WTC11 (cell line): ENCODE results near the gene C10orf95. TPM values are rescaled to one million over a fixed set of nuclear protein-coding genes. Genes with fewer than 3 reads are reported as not detected.
A peak's percentile ranks its signal among the peaks of the same experiment; 100 is the strongest.

Experiments used
- ATAC-seq: fragments of 200-7000 bp; cut with Tn5 transposase; 2 replicates; pipeline ENCODE4 v1.10.0; 2021; ENCODE audit warnings: mild to moderate bottlenecking, moderate library complexity
- CTCF ChIA-PET: fragments of 300-600 bp; sonication (Branson Sonifier 250); formaldehyde crosslinking; loops from one replicate; lab custom pipeline; 2021; ENCODE audit warnings: antibody characterized with exemption; lab: Charles Lee
- POLR2A ChIA-PET: fragments of 350-600 bp; sonication (Branson Sonifier 250); formaldehyde crosslinking; loops from one replicate; lab custom pipeline; 2021; ENCODE audit warnings: antibody characterized with exemption; lab: Charles Lee
- DNase-seq: peaks from one replicate; pipeline ENCODE4 v3.0.0; 2021; ENCODE audit warnings: low spot score
- H3K27ac Mint-ChIP-seq: 2 replicates; pipeline ENCODE4 v1.8.0; 2021; ENCODE audit warnings: mixed read lengths
- H3K27me3 Mint-ChIP-seq: 2 replicates; pipeline ENCODE4 v1.8.0; 2021; ENCODE audit warnings: low read depth, mild to moderate bottlenecking, moderate library complexity, mixed read lengths
- H3K36me3 Mint-ChIP-seq: 2 replicates; pipeline ENCODE4 v1.8.0; 2021; ENCODE audit warnings: mixed read lengths
- H3K4me1 Mint-ChIP-seq: 2 replicates; pipeline ENCODE4 v1.8.0; 2022; ENCODE audit warnings: mixed read lengths
- H3K4me3 Mint-ChIP-seq: 2 replicates; pipeline ENCODE4 v1.8.0; 2021; ENCODE audit warnings: mild to moderate bottlenecking, moderate library complexity, mixed read lengths
- H3K9me3 Mint-ChIP-seq: 2 replicates; pipeline ENCODE4 v1.8.0; 2021; ENCODE audit warnings: mixed read lengths
- ATF1 ChIP-seq: sonication (generic); formaldehyde crosslinking; IDR thresholded peaks from 2 replicates; pipeline ENCODE4 v1.8.1; 2023; ENCODE audit warnings: mild to moderate bottlenecking, moderate library complexity, missing genetic modification reagents
- CBFB ChIP-seq: sonication (generic); formaldehyde crosslinking; IDR thresholded peaks from 2 replicates; pipeline ENCODE4 v1.8.1; 2022; ENCODE audit warnings: mild to moderate bottlenecking, low read depth, missing genetic modification reagents
- CREB1 ChIP-seq: sonication (generic); formaldehyde crosslinking; IDR thresholded peaks from 2 replicates; pipeline ENCODE4 v1.8.0; 2023; ENCODE audit warnings: mild to moderate bottlenecking, missing genetic modification reagents
- CREM ChIP-seq: sonication (generic); formaldehyde crosslinking; IDR thresholded peaks from 2 replicates; pipeline ENCODE4 v1.8.1; 2022; ENCODE audit warnings: mild to moderate bottlenecking, missing genetic modification reagents, moderate library complexity
- SP1 ChIP-seq: sonication (generic); formaldehyde crosslinking; conservative IDR thresholded peaks from 2 replicates; pipeline ENCODE4 v1.8.1; 2022; ENCODE audit warnings: missing genetic modification reagents
- ZNF423 ChIP-seq: fragments of 250-450 bp; sonication (Bioruptor Pico); IDR thresholded peaks from 2 replicates; pipeline ENCODE4 v2.1.2; 2022; ENCODE audit warnings: mild to moderate bottlenecking, moderate library complexity
- total RNA-seq: library from RNA; stranded (reverse); gene quantifications from 3 replicates; pipeline ENCODE4 v1.2.3, GENCODE V29; 2021
- TF ChIP-seq, protein P1 (sequence below): sonication (generic); formaldehyde crosslinking; IDR thresholded peaks from 2 replicates; pipeline ENCODE4 v1.8.1; 2023; ENCODE audit warnings: mild to moderate bottlenecking, missing genetic modification reagents, moderate library complexity
- TF ChIP-seq, protein P2 (sequence below): fragments of 250-450 bp; sonication (Bioruptor Pico); IDR thresholded peaks from 2 replicates; pipeline ENCODE4 v1.9.0; 2021; ENCODE audit warnings: mild to moderate bottlenecking
- TF ChIP-seq, protein P3 (sequence below): sonication (generic); formaldehyde crosslinking; IDR thresholded peaks from 2 replicates; pipeline ENCODE4 v1.8.1; 2023; ENCODE audit warnings: mild to moderate bottlenecking, moderate library complexity, missing genetic modification reagents
- TF ChIP-seq, protein P4 (sequence below): sonication (generic); formaldehyde crosslinking; IDR thresholded peaks from 2 replicates; pipeline ENCODE4 v1.8.0; 2022; ENCODE audit warnings: mild to moderate bottlenecking, missing genetic modification reagents
- TF ChIP-seq, protein P5 (sequence below): sonication (generic); formaldehyde crosslinking; IDR thresholded peaks from 2 replicates; pipeline ENCODE4 v1.8.1; 2022; ENCODE audit warnings: mild to moderate bottlenecking, missing genetic modification reagents, moderate library complexity, borderline replicate concordance
- TF ChIP-seq, protein P6 (sequence below): sonication (generic); formaldehyde crosslinking; IDR thresholded peaks from 2 replicates; pipeline ENCODE4 v1.8.0; 2023; ENCODE audit warnings: missing genetic modification reagents, mild to moderate bottlenecking, borderline replicate concordance
- TF ChIP-seq, protein P7 (sequence below): sonication (generic); formaldehyde crosslinking; IDR thresholded peaks from 2 replicates; pipeline ENCODE4 v1.8.0; 2022; ENCODE audit warnings: missing genetic modification reagents
- TF ChIP-seq, protein P8 (sequence below): fragments of 250-450 bp; sonication (Bioruptor Pico); IDR thresholded peaks from 2 replicates; pipeline ENCODE4 v1.9.0; 2021; ENCODE audit warnings: mild to moderate bottlenecking

Gene C10orf95
- total RNA-seq, 1 experiment from 2014 or later = 0.96 TPM

DNA sequence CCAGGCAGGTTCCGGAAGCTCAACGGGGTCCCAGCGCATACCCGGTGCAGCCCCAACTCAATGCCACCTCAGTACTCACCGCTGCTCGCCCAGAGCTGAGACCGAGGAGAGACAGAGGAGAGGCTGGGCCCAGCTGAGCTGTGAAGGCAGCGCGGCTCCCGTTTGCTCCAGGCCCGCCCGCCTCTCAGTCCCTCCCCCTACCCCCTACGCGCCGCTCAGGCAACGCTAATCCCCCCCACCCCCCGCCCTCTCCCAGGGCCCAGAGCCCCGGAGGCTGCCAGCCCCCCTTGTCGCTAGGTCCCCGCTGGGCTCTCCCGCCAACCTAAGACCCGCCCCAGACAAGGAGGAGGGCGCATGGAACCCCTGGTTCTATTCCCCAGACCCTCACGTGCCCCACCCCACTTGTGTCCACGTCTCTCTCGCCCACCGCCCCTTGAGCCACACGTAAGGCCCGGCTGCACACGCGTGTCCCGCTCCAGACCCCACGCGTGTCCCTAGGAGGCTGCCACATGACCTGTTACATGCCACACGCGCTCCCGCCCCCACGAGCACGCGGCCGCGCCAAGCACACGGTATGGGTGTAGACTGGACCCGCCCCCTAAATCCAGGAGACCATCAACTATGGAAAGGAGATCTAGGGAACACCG is 32.6 kb downstream of the C10orf95 start, which contains the start of gene PSD:
PSD (minus strand) TSS at position 164 of the 647 bp plus-strand sequence. CDS start 1,747 bp downstream, outside the sequence.
- peaks cover 19% of the 10 kb centered on the region for H3K4me1 Mint-ChIP-seq
- peak within 1 kb of the TSS; percentile 98 for H3K4me3 Mint-ChIP-seq
- ATAC-seq (peak; percentile 11), DNase-seq (peak; percentile 69)
- no peaks in the 10 kb centered on the region for H3K9me3 Mint-ChIP-seq
- POLR2A ChIA-PET = interaction anchor here (0.7 to 1.1 kb wide), 3 partner anchors 20 to 44 kb away, joined by 3 to 5 read pairs (median 4); partner anchors contain the start of gene C10orf95
- CTCF ChIA-PET = interaction anchor here (0.6 to 1.4 kb wide), 9 partner anchors 13 to 188 kb away, joined by 3 to 14 read pairs (median 4); partner anchors contain the start of genes CUEDC2 and NFKB2
- peaks cover 9% of the 10 kb centered on the region; the same call in 1 of the 2 replicates for H3K36me3 Mint-ChIP-seq
- TF ChIP-seq, protein P1, sequence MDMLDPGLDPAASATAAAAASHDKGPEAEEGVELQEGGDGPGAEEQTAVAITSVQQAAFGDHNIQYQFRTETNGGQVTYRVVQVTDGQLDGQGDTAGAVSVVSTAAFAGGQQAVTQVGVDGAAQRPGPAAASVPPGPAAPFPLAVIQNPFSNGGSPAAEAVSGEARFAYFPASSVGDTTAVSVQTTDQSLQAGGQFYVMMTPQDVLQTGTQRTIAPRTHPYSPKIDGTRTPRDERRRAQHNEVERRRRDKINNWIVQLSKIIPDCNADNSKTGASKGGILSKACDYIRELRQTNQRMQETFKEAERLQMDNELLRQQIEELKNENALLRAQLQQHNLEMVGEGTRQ (CRISPR knock-in tag) = peak; percentile 50; the same call in 1 of the 2 replicates
- TF ChIP-seq, protein P2, sequence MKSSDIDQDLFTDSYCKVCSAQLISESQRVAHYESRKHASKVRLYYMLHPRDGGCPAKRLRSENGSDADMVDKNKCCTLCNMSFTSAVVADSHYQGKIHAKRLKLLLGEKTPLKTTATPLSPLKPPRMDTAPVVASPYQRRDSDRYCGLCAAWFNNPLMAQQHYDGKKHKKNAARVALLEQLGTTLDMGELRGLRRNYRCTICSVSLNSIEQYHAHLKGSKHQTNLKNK (CRISPR knock-in tag) = no peak
- peak; percentile 24; the same call in 1 of the 2 replicates for TF ChIP-seq CBFB
- TF ChIP-seq, protein P3, sequence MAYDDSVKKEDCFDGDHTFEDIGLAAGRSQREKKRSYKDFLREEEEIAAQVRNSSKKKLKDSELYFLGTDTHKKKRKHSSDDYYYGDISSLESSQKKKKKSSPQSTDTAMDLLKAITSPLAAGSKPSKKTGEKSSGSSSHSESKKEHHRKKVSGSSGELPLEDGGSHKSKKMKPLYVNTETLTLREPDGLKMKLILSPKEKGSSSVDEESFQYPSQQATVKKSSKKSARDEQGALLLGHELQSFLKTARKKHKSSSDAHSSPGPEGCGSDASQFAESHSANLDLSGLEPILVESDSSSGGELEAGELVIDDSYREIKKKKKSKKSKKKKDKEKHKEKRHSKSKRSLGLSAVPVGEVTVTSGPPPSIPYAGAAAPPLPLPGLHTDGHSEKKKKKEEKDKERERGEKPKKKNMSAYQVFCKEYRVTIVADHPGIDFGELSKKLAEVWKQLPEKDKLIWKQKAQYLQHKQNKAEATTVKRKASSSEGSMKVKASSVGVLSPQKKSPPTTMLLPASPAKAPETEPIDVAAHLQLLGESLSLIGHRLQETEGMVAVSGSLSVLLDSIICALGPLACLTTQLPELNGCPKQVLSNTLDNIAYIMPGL = no peak
- TF ChIP-seq, protein P4, sequence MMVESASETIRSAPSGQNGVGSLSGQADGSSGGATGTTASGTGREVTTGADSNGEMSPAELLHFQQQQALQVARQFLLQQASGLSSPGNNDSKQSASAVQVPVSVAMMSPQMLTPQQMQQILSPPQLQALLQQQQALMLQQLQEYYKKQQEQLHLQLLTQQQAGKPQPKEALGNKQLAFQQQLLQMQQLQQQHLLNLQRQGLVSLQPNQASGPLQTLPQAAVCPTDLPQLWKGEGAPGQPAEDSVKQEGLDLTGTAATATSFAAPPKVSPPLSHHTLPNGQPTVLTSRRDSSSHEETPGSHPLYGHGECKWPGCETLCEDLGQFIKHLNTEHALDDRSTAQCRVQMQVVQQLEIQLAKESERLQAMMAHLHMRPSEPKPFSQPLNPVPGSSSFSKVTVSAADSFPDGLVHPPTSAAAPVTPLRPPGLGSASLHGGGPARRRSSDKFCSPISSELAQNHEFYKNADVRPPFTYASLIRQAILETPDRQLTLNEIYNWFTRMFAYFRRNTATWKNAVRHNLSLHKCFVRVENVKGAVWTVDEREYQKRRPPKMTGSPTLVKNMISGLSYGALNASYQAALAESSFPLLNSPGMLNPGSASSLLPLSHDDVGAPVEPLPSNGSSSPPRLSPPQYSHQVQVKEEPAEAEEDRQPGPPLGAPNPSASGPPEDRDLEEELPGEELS = no peak
- TF ChIP-seq SP1 (CRISPR knock-in tag) = peak; percentile 42
- TF ChIP-seq, protein P5, sequence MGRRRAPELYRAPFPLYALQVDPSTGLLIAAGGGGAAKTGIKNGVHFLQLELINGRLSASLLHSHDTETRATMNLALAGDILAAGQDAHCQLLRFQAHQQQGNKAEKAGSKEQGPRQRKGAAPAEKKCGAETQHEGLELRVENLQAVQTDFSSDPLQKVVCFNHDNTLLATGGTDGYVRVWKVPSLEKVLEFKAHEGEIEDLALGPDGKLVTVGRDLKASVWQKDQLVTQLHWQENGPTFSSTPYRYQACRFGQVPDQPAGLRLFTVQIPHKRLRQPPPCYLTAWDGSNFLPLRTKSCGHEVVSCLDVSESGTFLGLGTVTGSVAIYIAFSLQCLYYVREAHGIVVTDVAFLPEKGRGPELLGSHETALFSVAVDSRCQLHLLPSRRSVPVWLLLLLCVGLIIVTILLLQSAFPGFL (CRISPR knock-in tag) = no peak
- TF ChIP-seq, protein P6, sequence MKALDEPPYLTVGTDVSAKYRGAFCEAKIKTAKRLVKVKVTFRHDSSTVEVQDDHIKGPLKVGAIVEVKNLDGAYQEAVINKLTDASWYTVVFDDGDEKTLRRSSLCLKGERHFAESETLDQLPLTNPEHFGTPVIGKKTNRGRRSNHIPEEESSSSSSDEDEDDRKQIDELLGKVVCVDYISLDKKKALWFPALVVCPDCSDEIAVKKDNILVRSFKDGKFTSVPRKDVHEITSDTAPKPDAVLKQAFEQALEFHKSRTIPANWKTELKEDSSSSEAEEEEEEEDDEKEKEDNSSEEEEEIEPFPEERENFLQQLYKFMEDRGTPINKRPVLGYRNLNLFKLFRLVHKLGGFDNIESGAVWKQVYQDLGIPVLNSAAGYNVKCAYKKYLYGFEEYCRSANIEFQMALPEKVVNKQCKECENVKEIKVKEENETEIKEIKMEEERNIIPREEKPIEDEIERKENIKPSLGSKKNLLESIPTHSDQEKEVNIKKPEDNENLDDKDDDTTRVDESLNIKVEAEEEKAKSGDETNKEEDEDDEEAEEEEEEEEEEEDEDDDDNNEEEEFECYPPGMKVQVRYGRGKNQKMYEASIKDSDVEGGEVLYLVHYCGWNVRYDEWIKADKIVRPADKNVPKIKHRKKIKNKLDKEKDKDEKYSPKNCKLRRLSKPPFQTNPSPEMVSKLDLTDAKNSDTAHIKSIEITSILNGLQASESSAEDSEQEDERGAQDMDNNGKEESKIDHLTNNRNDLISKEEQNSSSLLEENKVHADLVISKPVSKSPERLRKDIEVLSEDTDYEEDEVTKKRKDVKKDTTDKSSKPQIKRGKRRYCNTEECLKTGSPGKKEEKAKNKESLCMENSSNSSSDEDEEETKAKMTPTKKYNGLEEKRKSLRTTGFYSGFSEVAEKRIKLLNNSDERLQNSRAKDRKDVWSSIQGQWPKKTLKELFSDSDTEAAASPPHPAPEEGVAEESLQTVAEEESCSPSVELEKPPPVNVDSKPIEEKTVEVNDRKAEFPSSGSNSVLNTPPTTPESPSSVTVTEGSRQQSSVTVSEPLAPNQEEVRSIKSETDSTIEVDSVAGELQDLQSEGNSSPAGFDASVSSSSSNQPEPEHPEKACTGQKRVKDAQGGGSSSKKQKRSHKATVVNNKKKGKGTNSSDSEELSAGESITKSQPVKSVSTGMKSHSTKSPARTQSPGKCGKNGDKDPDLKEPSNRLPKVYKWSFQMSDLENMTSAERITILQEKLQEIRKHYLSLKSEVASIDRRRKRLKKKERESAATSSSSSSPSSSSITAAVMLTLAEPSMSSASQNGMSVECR (CRISPR knock-in tag) = no peak; the same call in 1 of the 2 replicates
- TF ChIP-seq, protein P7, sequence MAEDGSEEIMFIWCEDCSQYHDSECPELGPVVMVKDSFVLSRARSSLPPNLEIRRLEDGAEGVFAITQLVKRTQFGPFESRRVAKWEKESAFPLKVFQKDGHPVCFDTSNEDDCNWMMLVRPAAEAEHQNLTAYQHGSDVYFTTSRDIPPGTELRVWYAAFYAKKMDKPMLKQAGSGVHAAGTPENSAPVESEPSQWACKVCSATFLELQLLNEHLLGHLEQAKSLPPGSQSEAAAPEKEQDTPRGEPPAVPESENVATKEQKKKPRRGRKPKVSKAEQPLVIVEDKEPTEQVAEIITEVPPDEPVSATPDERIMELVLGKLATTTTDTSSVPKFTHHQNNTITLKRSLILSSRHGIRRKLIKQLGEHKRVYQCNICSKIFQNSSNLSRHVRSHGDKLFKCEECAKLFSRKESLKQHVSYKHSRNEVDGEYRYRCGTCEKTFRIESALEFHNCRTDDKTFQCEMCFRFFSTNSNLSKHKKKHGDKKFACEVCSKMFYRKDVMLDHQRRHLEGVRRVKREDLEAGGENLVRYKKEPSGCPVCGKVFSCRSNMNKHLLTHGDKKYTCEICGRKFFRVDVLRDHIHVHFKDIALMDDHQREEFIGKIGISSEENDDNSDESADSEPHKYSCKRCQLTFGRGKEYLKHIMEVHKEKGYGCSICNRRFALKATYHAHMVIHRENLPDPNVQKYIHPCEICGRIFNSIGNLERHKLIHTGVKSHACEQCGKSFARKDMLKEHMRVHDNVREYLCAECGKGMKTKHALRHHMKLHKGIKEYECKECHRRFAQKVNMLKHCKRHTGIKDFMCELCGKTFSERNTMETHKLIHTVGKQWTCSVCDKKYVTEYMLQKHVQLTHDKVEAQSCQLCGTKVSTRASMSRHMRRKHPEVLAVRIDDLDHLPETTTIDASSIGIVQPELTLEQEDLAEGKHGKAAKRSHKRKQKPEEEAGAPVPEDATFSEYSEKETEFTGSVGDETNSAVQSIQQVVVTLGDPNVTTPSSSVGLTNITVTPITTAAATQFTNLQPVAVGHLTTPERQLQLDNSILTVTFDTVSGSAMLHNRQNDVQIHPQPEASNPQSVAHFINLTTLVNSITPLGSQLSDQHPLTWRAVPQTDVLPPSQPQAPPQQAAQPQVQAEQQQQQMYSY (CRISPR knock-in tag) = no peak
- TF ChIP-seq, protein P8, sequence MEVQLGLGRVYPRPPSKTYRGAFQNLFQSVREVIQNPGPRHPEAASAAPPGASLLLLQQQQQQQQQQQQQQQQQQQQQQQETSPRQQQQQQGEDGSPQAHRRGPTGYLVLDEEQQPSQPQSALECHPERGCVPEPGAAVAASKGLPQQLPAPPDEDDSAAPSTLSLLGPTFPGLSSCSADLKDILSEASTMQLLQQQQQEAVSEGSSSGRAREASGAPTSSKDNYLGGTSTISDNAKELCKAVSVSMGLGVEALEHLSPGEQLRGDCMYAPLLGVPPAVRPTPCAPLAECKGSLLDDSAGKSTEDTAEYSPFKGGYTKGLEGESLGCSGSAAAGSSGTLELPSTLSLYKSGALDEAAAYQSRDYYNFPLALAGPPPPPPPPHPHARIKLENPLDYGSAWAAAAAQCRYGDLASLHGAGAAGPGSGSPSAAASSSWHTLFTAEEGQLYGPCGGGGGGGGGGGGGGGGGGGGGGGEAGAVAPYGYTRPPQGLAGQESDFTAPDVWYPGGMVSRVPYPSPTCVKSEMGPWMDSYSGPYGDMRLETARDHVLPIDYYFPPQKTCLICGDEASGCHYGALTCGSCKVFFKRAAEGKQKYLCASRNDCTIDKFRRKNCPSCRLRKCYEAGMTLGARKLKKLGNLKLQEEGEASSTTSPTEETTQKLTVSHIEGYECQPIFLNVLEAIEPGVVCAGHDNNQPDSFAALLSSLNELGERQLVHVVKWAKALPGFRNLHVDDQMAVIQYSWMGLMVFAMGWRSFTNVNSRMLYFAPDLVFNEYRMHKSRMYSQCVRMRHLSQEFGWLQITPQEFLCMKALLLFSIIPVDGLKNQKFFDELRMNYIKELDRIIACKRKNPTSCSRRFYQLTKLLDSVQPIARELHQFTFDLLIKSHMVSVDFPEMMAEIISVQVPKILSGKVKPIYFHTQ (CRISPR knock-in tag) = no peak
- TF ChIP-seq ATF1 = 0 out of 2 replicates have a peak, but pooled peaks have one; percentile 19
- TF ChIP-seq CREB1 (CRISPR knock-in tag) = peak; percentile 71; the same call in 1 of the 2 replicates
- TF ChIP-seq ZNF423 (CRISPR knock-in tag) = no peak
- TF ChIP-seq CREM (CRISPR knock-in tag) = 0 out of 2 replicates have a peak, but pooled peaks have one; percentile 20
- peaks cover 5% of the 10 kb centered on the region; the same call in 1 of the 2 replicates for H3K27me3 Mint-ChIP-seq
- H3K27ac Mint-ChIP-seq = peak within 1 kb of the TSS; percentile 90; the same call in 1 of the 2 replicates
